ENCODE results near the gene TMOD1.
"Not testable (repeated sequence)": the region's sequence is repeated elsewhere in the genome, so short reads cannot be mapped to it uniquely, and the experiment has no call there.

Gene TMOD1

DNA sequence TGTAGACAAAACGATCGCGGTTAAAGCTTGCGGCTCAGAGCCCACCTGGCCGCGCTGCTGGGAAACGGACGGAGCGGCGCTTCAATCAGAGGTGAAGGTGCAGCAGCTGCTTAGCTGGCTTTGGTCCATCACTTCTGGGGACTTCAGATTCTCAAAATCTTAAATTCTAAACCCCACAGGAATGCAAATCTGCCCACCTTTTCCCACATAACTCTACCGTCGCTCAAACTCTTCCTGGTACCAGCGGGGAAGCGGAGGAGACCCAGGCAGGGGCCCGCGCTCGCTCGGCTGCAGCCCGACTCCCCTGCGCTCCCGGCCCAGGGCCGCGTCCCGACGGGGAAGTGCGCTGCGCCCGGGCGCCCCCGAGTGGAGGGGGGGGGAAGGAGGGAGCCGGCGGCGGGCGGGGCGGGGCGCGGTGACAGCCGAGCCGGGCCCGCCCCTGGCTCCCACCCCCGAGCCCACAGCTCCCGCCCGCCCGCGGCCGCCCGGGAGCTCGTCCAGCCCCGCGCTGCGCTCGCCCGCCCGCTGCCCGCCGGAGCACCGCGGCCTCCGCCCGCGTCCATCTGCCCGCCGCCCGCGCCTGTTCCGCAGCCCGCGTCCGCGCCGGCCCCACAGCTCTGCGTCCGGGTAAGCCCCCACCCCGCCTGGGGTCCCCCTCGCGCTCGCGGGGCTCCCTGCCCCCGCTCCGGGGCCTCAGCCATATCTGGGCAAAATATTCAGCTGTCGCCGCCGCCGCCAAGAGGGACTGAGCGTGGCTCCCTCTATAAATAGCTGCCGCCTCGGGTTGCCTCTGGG is at the start of gene TMOD1:
Gene TMOD1 (plus strand): TSS at position 490 of the 795 bp plus-strand sequence. CDS start 22,523 bp downstream, outside the sequence.
- DNase-seq, result peak; percentile 59

DNA sequence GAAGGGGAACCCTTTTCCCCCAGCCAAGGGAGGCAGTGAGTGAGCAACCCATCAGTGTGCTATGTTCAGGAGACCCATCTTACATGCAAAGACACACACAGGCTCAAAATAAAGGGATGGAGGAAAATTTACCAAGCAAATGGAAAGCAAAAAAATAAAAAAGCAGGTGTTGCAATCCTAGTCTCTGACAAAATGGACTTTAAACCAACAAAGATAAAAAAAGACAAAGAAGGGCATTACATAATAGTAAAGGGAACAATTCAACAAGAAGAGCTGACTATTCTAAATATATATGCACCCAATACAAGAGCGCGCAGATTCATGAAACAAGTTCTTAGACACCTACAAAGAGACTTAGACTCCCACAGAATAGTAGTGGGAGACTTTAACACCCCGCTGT is 47.9 kb upstream of the TMOD1 start:
- not testable (repeated sequence) for DNase-seq

- not testable (repeated sequence) for DNase-seq
Measured at GRCh38 chr9:97456841-97457240, 44.6 kb upstream of the TMOD1 start.

DNA sequence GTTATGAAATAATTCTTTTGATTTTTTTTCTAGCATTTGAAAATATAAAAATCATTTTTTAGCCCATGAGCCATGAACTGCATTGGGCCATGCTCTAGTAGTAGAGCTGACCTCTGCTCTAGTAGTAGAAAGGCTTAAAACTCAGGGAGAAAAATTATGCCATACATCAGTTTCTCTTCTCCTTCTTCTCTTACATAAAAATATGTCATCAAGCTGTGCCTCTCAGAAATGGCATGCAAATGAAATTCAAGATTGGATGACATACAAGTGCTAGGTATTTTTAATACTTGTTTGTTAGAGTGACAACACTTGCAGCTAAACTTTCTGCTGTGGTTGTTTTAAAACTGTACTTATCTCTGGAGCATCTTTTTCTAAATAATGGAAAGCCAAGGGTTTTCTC is 42.1 kb upstream of the TMOD1 start:
- no peak for DNase-seq

GRCh38 chr9:97462159-97462558 is 39.3 kb upstream of the TMOD1 start:
- no peak for DNase-seq

DNA sequence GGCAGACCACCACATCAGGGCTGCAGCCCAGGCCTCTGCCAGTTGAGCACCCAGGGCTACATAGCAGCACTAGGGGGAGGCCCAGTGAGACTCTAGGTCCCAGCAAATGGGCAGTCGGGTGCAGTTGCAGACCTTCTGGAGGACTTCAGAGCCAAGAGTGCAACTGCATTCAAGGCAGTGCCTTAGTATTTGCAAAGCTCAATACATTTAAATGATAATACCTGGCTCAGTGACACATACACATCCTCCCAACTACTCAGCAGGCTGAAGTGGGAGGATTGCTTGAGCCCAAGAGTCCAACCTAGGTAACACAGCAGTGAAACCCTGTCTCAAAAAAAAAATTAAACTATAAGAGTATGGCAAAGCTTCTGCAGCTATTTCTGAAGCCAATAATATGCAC is 38.6 kb upstream of the TMOD1 start:
- no peak for DNase-seq

DNA sequence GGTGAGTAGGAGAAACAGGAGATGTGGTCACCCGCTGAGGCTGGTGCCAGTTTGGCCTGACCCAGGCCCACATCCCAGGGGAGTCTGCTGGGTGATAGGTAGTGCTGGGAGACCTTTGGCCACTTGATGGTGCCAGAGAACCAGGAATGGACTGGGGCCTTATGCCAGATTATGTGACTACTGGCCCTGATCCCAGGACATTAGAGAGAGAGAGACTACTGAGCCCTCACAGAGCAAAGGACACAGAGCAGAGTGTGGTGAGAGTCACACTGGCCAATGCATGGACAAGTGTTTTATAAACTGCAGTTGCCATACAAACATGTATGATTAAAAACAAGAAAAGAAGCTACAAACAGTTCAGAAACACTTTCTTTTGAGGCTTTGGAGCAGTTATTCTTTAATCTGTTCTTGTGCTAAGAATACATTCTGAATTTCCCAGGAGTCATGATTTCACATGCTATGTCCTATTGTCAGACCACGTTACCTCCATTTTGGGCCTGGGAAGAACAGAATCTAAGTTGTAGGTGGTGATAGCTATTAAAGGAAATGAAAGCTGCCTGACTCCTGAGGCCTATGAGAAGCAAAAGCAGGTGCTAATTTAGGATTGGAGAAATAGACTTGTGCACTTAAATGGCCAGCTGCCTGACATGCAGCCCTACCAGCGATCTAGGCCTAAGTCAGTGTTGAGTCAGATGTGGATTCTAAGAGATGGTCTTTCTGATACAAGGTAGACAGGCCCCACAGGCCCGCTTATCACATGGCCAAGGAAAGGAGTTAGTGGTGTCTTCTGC is 32.6 kb upstream of the TMOD1 start:
- DNase-seq, result peak; percentile 38

DNA sequence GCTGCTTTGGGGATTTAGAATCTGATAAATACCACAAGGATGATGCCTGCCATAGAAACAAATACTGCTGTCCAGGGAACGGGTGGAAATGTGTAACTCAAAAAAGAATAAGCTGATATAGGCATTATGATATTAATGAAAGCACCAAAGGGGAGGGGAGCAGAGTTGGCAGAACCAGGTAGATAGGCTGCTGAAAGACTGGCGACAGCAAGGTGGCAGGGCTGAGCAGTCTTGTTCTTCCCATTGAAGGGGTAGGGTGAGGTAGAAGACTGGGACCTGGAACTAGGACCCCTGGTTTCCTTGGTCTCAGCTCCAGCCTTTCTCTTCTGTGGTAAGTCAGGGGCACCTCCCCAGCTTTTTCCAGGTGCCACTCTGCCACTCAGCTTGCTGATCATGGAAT is 31.4 kb upstream of the TMOD1 start:
- DNase-seq, result no peak

DNA sequence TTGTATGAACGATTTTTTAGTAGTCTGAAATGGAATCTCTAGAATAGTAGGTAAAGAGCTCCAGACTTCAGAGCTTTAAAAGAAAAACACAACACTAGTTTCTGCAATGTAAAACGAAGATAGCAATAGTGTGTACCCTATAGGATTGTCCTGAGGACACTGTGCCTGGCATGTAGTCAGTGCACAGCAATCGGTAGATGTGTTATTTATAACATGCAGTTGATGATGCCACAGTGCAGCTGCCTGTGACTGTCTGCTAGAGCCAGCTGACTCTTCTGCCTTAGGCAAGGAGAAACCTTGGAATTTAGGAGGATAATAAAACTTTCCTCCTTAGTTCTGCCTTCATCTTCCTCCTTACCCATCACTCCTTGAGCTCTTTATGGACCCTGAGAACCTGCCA is 27.7 kb upstream of the TMOD1 start:
- DNase-seq, result no peak

- DNase-seq, result no peak
Measured at GRCh38 chr9:97474372-97474925, 27.0 kb upstream of the TMOD1 start.

- no peak for DNase-seq
Measured at GRCh38 chr9:97475059-97475458, 26.4 kb upstream of the TMOD1 start.

GRCh38 chr9:97478301-97478981 is 23.0 kb upstream of the TMOD1 start:
- DNase-seq, result no peak

DNA sequence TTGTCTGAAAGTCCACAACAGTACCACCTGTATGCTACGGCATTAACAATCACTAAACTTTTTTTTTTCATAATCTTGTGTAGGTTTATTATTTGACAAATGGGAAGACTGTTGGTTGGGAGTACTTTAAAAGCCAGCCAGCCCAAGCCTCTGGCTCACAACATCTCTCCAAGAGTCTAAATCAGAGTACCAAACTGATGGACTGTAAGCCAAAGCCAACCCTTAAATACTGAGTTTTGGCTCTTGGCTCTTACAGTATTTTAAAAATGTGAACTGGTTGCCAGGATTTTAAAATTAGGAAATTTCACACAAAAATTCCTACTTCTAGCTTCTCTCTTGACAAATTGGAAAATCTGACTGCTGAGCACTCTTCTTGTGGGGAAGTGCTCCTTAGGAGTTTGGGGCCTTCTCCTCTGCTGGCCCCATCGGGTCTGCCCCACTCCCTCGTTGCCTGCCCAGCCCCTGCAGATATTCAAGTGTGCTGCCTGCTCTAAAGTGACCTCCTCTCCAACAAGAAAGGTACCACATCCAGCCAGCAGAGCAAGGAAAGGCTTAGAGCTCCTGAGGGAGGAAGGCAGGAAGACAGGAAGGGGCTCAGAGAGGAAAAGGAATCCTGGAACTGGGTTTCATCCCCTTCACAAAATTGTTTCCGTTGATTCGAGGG is 21.8 kb upstream of the TMOD1 start:
- no peak for DNase-seq

GRCh38 chr9:97480174-97480573 is 21.3 kb upstream of the TMOD1 start:
- no peak for DNase-seq

DNA sequence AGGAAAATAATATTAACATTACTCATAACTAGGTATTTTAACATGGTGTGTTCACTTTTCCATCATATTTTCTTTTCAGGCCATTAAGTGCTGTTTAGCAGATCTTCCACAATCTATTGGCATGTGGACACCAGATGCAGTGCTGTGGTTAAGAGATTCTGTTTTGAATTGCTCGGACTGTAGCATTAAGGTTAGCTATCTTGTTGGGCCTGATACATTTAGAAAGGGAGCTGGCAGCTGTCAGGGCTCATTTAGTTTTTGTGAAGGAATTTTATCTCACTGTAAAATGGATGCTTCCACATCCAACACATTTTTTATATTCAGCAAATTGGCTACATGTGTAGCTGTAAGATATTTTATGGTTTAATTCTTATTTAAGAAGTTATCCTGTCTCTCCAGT is 20.7 kb upstream of the TMOD1 start:
- DNase-seq, result no peak

- no peak for DNase-seq
Measured at GRCh38 chr9:97484134-97484533, 17.3 kb upstream of the TMOD1 start.

DNA sequence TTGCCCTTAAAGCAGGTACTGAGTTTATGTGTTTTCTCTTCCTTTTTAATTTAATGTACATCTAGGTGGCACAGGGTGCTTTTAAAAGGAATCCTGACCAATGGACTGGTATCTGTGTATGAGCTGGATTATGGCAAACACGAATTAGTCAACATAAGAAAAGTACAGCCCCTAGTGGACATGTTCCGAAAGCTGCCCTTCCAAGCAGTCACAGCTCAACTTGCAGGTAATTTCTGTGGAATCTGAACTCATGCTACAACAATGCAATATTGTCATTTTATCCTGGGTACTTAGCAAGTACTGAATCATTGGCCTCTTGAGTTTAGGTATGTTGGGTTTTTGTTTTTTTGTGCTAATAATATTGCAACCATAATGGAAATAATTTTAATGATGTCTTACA is 14.4 kb upstream of the TMOD1 start:
- no peak for DNase-seq

GRCh38 chr9:97487861-97488260 is 13.6 kb upstream of the TMOD1 start:
- no peak for DNase-seq

DNA sequence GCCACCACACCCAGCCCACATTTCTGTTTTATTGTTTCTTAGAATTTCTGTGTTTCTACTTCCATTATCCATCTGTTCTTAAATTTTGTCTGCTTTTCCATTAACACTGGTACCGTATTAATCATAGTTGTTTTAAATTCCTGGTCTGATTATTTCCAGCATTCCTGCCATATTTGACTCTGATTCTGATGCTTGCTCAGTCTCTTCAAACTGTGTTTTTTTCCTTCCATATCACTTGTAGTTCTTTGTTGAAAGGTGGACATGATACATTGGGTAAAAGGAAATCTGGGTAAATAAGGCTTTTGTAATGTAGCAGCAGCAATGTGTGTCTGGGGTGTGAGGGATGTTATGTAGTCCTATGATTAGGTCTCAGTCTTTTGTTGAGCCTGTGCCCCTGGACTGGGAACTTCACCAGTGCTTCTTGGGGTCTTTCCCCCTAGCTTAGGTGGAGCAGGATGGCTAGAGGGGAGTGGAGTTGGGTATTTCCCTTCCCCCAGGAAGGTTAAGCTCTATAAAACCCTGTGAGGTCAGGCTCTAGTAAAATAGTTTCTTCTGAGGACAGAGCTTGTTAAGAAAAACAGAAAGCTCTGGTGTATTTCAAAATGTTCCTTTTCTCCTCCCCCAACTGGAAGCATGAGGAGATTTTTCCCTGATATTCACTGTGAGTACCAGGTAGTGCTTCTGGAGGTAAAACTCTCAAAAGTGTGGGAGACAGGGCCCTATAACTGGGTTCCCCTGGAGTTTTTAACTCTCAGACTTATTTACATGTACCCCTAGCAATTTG is 10.1 kb upstream of the TMOD1 start:
- DNase-seq, result no peak

- not testable (repeated sequence) for DNase-seq
Measured at GRCh38 chr9:97497558-97498375, 3.7 kb upstream of the TMOD1 start.

DNA sequence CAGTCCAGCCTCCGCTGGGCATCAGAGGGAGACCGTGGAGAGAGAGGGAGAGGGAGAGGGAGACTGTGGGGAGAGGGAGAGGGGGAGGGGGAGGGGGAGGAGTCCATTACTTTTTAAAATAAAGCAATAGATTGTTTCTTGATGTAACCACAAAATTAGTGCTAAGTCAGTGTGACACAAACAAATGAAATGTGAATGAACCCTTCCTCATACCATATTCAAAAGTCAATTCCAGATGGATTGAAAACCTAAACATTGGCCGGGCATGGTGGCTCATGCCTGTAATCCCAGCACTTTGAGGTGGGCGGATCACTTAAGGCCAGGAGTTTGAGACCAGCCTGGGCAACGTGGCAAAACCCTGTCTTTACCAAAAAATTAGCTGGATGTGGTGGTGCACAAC is 2.6 kb upstream of the TMOD1 start:
- not testable (repeated sequence) for DNase-seq
